HG03520 (cell line): ENCODE data around the gene EP400.
"Not testable (repeated sequence)": the region's sequence is repeated elsewhere in the genome, so short reads cannot be mapped to it uniquely, and the experiment has no call there.

Source experiments
- ATAC-seq: cut with Tn5 transposase; IDR thresholded peaks from one replicate; pipeline ENCODE4 v1.9.1; 2021; ENCODE audit warnings: mild to moderate bottlenecking, moderate library complexity; ENCODE audit not compliant: unreplicated experiment

Gene EP400

GRCh38 chr12:131948166-131948712 lies 1.5 kb upstream of the EP400 start:
- no peak for ATAC-seq

- not testable (repeated sequence) for ATAC-seq
Observed at GRCh38 chr12:131948713-131949430, 870 bp upstream of the EP400 start.

DNA sequence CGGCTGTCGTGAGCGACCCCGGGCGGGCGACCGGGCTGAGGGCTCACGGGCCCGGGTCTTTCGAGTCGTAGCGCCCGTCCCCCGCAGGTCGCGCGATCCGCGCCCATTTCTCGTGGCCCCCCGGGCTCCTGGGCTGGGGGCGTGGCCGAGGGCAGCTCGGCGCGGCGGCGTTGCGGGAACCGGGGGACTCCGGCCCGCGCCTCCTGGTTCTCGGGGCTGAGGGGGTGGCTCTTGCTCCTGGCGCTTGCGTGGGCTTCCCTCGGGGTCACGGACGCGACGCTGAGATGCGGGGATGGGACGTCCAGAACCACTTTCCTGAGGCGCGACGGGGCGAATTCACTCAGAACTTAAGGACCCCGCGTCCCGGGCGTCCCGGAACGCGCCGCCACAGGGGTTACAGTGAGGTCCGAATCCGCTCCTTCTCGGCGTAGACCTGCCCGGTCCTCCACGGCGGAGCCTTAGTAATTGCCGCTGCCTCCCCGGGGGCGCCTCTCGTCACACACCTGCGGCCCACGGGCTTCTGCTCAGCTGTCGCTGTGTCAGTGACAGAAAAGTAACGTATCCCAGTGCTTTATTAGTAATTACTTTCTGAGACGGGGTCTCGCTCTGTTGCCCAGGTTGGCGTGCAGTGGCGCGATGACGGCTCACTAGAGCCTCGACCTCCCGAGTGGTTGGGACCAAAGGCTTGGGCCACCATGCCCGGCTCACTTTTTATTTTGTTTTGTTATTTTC lies 606 bp downstream of the EP400 start:
- peak; percentile 27 for ATAC-seq

- not testable (repeated sequence) for ATAC-seq
Observed at GRCh38 chr12:131953810-131954209, 4.1 kb downstream of the EP400 start.

DNA sequence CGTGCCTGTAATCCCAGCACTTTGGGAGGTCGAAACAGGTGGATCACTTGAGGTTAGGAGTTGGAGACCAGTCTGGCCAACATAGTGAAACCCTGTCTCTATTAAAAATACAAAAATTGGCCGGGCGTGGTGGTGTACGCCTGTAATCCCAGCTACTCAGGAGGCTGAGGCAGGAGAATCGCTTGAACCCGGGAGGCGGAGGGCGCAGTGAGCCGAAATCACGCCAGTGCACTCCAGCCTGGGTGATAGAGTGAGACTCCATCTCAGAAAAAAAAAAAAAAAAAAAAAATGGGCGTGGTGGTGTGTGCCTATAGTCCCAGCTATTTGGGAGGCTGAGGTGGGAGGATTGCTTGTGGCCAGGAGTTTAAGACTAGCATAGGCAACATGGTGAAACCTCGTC lies 4.7 kb downstream of the EP400 start:
- ATAC-seq = not testable (repeated sequence)

DNA sequence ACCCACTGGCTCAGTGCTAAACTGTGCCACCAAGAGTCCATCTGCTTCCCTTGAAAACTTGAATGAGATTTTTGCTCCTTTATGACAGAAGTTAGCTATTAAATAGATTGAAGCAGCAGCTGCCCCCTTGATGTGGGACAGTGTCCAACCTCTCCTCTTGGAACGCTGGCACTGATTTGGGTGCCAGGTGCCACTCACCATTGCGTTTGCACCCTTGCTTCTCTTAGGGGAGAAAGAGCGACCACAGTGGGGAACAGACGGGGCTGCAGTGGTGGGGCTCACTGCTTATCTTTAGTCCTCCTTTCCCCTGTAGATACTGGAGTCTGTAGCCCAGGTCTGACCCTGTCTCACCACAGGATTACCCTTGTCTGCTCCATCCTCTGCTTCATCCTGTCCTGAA lies 9.4 kb downstream of the EP400 start:
- no peak for ATAC-seq

DNA sequence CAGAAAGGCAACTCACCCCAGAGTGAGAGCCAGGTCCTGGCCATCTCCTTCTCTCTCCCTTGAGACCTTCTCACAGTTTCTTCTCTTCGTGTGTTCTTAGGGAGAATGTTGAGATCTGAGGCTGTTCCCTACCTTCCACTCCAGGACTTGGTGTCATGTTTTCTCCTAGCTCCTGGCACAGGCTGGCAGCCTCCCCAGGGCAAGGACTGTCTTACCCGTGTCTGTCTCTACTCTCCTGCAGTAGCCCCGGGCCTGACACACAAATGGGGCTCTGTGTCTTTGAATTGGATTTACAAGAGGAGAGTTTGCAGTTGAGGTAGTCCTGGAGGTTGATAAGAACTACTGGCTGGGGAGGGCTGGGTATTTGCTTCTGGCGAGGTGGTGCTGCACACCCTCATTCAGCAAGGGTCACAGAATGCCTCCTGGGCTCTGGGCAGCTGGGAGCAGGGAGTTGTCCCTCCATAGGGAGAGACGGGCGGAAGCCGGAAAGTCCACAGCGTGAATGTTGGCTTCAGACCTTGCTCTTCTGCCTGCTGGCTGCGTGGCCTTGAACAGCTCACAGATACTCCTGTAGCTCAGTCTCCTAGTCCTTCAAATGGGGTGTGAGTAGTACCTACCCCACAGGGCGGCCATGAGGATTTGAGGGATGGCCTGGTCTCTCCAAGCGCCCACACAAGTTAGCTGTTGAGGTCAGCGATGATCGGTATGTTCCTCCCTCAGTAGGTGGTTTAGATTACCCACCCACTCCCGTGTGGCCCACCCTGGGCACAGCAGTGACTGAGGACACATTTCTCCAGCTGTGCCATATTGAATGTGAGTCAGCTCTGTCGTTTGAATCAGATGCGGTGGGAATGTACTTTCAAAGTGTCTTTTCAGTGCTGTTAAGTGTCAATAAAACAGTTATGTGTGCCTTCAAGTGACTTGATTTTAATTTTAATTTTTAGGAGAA lies 10.2 kb downstream of the EP400 start:
- ATAC-seq = no peak

- ATAC-seq = not testable (repeated sequence)
Observed at GRCh38 chr12:131960590-131961325, 11.0 kb downstream of the EP400 start.

DNA sequence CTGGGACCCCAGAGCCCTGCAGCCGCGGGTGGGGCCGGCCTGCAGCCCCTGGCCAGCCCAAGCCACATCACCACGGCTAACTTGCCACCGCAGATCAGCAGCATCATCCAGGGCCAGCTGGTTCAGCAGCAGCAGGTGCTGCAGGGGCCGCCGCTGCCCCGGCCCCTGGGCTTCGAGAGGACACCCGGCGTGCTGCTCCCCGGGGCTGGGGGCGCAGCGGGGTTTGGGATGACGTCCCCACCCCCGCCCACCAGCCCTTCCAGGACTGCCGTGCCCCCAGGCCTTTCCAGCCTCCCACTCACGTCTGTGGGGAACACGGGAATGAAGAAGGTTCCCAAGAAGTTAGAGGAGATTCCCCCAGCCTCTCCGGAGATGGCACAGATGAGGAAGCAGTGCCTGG lies 11.6 kb downstream of the EP400 start:
- ATAC-seq = not testable (repeated sequence)

DNA sequence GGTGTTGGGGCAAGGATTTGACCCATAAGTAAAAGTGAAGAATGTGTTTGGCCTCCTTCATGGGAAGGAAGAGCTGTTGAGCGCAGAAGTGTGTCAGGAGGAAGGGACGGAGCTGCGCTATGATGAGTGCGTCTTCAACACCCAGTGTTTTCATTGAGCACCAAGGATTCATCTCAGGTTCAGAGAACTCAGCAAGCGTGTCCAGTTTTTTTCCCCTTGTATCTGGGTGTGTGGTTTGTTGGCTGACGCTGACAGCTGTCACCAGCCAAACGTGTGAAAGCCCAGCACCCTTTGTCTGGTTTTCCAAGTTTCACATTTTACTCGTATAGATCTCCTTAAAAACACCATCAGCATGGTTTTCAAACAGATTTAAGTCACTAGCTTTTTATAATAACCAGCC lies 12.3 kb downstream of the EP400 start:
- ATAC-seq = no peak

DNA sequence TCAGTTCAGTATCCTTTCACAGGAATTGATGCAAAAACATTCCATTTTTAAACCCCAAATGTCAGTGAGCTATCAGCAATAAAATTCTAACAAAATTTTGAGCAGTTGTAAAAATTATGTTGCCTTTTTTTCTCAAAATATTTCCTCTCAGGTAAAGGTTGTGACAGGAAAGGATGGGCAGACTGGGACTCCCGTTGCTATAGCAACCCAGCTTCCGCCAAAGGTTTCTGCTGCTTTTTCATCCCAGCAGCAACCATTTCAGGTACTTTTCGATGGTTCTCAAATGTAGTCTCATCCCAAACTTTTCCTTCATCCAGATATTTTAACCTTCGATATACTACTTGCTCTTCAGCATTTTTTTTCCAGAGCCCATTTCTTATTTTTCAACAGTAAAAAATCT lies 13.6 kb downstream of the EP400 start:
- no peak for ATAC-seq

DNA sequence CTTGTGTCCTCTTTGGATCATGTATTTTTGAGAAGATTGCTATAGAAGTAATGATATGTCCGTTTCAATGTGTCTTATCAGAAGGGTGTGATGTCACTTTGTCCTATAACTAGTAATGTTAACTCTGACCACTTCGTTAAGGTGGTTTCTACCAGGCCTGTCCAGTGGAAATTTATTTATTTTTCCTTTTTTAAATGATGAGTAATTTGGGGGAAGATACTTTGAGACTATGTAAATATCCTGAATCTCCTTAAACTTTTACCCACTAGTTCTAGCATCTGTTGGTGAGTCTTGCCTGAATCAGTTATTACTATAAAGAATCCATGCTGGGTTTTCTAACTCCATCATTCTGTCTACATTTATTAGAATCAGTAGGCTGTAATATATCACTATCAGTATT lies 15.3 kb downstream of the EP400 start:
- ATAC-seq = no peak

GRCh38 chr12:131971226-131971625 lies 21.5 kb downstream of the EP400 start:
- ATAC-seq = no peak

- no peak for ATAC-seq
Observed at GRCh38 chr12:131975228-131975627, 25.5 kb downstream of the EP400 start.

- no peak for ATAC-seq
Observed at GRCh38 chr12:131979606-131980005, 29.9 kb downstream of the EP400 start.

DNA sequence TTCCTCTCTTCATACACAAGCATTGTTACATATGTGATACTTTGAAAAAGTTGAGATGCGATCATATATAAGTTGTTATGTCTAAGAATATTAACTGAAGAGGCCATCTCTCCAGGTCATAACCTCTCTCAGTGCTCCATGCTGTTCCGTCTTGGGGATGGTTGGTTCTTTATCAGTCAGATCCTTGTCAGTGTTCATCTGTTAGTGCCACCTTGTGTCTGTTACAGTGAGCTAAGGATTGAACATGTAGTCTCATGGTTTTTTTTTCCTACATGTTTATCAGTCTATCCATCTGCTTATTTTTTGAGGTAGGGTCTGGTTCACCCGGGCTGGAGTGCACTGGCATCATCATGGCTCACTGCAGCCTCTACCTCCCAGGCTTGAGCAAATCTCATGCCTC lies 30.5 kb downstream of the EP400 start:
- ATAC-seq = no peak

DNA sequence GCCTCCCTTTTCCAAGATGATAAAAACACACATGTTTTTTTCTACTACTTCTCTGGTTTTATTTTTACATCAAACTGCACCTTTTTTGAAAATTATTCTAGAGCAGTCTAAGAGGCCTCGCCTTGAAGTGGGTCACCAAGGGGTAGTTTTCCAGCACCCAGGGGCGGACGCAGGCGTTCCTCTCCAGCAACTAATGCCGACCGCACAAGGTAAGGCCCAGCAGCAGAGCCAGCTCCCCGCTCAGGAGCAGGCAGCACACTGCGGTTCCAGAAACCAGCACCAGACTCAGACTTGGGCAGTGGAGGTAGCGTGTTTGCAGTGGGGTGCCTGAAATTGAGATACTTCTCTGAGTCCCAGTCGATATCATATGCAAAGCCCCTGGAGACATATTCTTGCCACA lies 31.6 kb downstream of the EP400 start:
- ATAC-seq = no peak

- ATAC-seq = no peak
Observed at GRCh38 chr12:131982041-131982440, 32.3 kb downstream of the EP400 start.

GRCh38 chr12:131983026-131983425 lies 33.3 kb downstream of the EP400 start:
- ATAC-seq = no peak

GRCh38 chr12:131983554-131983953 lies 33.8 kb downstream of the EP400 start:
- ATAC-seq = no peak
